ENCODE measurements around the gene COPS8.
A peak's percentile ranks its signal among the peaks of the same experiment; 100 is the strongest.

GRCh38 chr2:237085248-237086221 is at the start of gene COPS8:
- peak; percentile 96 for TF ChIP-seq POLR2A (IDR thresholded peaks at IDR 0.05; ENCODE audit: low read length)
- TF ChIP-seq GATA1 (IDR thresholded peaks at IDR 0.05; ENCODE audit: low read depth, low read length), result no peak
